OCI-LY1 (cell line): ENCODE data around the gene NAV3.

ENCODE experiments used
- CTCF ChIP-seq: fragments of 200-600 bp; sonication (generic), shearing (Covaris generic); IDR thresholded peaks from 2 replicates; pipeline ENCODE4 v1.5.1; 2017; ENCODE audit warnings: mild to moderate bottlenecking, antibody characterized with exemption, low read length, moderate library complexity, mixed read lengths
- EZH2 ChIP-seq: fragments of 200-600 bp; sonication (generic), shearing (Covaris generic); IDR thresholded peaks from 2 replicates; pipeline ENCODE4 v1.8.0; 2017; ENCODE audit warnings: borderline replicate concordance, mixed run types, mild to moderate bottlenecking, antibody characterized with exemption, low read length, moderate library complexity, mixed read lengths

- no peak for TF ChIP-seq CTCF
- no peak for TF ChIP-seq EZH2
Measured at GRCh38 chr12:78120306-78120705, 289.6 kb downstream of the NAV3 start.
